ENCODE data around the gene CMTR1.

Gene CMTR1

DNA sequence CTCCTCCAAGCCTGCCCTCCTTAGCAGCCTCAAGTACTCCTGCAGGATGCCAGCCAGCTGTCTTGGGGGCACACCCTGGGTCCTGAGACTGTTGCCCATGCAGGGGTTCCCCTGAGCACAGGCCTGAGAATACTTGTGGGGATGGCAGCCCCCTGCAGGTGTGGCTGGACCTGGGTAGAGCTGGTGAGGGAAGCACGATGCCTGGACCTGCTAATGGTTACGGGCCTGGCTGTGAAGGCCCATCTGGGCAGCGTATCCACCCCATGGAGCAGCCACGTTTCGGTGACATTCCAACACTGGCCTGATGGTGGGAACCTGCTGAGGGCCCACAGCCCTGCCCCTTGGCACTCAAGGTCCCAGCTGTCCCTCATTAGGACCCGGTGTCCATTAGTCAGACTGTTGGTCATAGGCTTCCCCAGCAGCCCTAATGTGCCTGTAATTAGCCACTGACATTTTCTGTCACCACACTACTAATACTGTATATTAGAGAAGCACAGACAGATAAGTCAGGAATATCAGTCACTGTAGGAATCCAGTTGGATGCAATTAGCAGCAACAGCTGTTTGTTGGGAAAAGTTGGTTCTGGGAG is 46.3 kb downstream of the CMTR1 start:
- no peak for DNase-seq (ENCODE audit: low read depth)

DNA sequence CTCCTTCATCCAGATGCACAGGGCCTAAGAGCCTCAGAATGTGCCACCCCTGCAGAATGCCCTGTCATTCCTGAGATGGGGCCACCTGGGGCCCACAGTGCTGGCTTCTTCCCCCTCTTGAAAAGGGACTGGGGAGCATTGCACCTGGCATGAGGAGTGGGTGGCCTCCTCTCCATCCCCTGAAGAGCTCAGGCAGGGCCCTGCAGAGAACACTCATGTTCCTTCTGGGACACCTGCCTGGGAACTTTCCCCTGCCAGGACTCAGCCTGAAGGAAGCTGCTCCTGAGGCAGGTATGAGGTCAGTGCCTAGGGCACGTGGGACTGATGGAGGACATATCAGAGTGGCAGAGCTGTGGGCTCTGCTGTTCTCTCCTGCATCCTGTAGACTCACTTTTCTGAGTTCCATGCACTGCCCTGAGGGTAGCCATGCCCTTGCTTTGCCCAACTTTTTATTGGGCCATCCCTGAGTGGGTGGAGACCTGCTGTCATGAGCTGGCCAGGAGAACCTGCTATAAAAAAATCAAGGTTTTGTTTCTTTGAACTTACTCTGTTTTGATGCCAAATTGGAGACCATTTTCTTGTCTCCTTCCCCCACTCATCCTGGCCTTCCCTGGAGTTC is 47.2 kb downstream of the CMTR1 start:
- DNase-seq (ENCODE audit: low read depth) = no peak

DNA sequence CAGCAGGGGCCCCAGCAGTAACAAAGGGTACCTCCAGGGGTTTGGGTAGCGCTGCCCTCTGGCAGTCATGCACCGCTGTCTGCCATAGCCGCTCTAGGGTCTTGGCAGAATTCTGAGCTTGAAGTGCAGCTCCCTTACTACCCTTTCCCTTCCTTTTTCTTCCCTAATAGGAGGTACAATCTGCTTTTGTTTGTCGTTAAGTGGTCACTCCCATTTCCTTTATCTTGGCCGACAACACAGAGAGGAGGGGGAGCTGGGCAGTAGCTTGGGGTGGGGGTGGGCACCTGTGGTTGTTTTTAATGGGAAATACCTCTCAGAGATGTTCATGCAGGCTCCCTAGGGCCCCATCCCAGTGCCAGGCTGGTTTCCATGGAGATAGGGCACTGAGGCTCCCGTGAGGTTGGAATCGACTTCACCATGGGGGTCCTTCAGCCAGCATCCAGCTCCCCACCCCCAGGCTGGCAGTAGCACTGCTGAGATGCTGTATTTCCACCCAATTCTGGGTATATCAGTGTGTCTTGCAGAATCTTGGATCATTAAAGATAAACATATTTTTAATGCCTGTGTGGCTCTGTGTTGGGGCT is 48.0 kb downstream of the CMTR1 start:
- no peak for DNase-seq (ENCODE audit: low read depth)

DNA sequence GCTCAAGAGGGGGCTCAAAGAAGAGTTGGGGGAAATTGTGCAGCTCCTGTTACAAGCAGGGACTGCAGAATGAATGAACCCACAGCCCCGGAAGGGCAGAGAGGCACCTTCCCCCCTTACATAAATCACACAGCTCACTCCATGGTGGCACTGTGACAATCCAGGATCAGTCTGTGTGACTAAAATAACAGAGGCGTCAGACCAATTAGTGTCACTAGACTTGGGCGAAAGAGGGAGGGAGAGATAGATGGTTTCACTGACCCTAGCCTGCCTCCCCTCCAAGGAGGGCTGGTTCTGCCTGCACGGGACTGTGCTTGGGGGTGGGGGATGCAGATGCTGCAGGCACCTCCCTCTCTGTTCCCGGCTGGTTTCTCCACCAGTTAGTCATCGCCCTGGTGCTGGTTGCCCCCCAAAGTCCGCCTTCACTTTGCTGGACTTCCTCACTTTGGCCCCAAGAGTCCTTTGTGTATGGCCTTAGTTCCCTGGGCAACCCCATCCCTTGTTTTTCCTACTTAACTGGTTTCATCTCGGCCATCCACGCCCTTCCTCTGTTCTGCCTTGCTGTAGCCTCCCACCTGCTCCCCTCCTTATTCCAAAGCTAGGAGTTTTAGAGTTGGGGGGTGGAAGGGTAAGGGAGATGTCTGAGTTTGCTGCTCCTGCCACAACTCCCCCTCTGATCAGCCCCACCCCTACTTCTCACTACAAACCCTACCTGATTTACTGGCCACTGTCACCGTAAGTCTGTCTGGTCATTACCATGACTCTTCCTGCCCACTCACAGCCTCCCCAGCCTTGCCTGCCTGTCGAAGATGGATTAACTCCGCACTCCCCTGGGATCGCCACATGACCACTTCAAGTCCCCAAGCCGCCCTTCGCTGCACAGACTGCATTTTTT is 48.9 kb downstream of the CMTR1 start:
- DNase-seq (ENCODE audit: low read depth) = no peak

DNA sequence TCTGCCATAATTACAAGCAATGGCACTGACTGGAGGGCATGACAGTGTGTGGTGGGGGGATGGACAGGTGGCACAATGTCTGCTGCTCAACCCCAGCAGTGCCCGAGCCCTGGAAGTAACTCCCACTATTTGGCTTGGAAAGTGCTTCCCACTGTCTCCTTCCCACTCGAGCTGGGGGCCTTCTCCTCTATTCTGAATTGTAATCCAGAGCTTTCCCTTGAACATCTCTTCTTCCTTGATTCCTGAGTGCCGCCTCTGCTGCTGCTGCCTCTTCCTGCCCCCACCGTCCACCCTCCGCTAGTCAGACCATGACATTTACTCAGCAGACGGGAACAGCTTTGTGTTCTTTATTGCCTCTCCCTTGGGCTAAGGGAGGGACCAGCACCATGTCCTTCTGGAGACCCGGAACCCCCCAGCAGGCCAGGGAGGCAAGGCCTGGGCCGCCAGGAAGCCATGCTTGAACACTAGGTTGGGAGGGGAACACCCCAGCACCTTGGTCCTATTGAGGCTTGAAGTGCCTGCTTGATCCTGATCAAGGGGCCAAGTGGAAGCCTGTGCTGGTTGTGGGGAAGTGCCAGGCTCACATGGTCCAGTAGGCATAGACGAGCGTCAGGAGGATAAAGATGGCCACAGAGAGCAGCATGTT is 49.7 kb downstream of the CMTR1 start:
- DNase-seq (ENCODE audit: low read depth) = no peak

GRCh38 chr6:37483252-37483901 is 50.4 kb downstream of the CMTR1 start:
- DNase-seq (ENCODE audit: low read depth) = no peak

- DNase-seq (ENCODE audit: low read depth) = no peak
These were observed 51.1 kb downstream of the CMTR1 start for GRCh38 chr6:37483917-37484785.

GRCh38 chr6:37484786-37485170 is 51.8 kb downstream of the CMTR1 start:
- DNase-seq (ENCODE audit: low read depth) = no peak

DNA sequence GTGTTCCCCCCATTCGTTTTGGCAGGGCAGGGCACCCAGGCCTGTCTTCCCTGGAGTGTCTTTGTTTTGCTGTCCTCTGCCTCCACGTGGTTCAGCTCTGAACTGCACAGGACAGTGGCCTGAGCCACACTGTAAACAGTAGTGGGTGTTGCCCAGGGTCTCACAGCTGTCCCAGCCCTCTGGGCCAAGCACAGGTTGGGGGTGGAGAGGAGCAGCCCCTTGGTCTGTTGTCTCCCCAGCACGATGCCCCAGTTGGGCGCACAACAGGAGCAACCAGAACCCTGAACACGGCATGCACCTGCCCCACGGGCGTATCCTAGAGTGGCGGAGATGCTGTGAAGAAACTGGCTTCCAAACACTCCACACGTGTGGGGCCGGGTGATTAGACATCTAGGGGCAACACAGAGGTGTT is 52.3 kb downstream of the CMTR1 start:
- no peak for DNase-seq (ENCODE audit: low read depth)

GRCh38 chr6:37486121-37486839 is 53.3 kb downstream of the CMTR1 start:
- DNase-seq (ENCODE audit: low read depth) = no peak

DNA sequence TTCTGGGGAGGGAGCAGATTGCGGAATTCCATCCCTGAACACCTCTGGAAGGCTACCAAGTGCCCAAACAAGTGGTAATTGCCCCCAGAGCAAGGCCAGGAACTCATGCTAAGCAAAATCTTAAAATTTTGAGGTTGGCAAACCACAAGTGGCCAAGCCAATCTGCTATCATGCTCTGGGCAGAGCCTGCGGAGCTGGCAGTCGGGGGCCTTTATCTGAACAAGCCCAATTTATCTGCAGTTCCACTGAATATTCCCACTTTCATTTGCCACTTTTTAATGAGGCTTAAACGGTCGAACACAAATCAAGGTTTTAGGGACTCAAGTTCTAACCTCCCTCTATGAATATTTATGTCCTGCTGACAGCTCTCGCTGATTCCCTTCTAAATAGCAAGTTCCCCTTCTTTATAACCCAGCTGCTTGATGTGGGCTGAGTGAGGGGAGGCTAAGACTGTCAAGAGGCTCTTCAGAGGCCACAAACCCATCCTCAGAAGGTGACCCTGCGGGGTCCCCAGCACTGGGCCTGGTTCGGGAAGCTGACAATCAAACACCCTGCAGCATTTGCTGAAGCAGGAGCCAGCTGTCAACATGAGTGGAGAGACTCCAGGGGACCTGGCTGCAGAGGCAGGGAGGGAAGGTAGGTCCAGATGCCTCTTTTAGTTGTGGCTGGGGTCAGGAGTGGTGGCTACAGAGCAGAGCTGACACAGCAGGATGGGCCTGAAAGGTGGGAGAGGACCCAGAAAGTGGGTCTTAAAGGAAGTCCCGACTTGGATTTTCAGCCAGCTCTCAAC is 54.8 kb downstream of the CMTR1 start:
- DNase-seq (ENCODE audit: low read depth) = no peak

GRCh38 chr6:37488476-37488875 is 55.5 kb downstream of the CMTR1 start:
- DNase-seq (ENCODE audit: low read depth) = no peak

DNA sequence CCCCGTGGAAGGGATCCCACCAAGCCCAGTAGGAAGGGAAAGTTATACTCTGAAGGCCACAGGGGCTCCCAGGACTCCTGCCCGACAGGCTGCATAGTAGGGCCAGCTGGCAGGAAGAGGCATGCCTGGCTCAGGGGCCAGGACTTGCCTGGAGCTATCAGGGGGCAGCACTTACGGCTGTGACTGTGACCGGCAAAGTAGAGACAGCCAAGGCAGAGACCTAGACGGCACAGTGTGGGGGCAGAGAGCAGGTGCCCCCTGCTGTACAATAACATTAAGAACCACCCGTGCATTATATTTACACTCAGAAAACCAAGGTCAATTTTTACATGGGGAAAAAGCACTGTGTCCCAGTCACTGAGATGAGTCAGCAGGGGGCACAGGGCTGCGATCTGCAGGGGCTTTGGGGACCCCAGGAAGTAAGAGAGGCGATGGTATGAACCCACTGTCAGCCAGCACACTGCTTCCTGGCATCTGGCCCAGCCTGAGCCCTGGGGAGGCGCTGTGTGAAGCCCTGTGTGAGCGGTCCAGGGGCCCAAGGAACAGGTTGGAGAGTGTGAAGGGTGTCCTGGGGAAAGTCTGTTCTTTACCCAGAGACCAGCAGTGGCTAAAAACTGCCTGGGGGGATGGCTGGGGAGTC is 56.8 kb downstream of the CMTR1 start:
- no peak for DNase-seq (ENCODE audit: low read depth)

- no peak for DNase-seq (ENCODE audit: low read depth)
These were observed 57.6 kb downstream of the CMTR1 start for GRCh38 chr6:37490536-37491170.

GRCh38 chr6:37491171-37491829 is 58.3 kb downstream of the CMTR1 start:
- DNase-seq (ENCODE audit: low read depth) = no peak

DNA sequence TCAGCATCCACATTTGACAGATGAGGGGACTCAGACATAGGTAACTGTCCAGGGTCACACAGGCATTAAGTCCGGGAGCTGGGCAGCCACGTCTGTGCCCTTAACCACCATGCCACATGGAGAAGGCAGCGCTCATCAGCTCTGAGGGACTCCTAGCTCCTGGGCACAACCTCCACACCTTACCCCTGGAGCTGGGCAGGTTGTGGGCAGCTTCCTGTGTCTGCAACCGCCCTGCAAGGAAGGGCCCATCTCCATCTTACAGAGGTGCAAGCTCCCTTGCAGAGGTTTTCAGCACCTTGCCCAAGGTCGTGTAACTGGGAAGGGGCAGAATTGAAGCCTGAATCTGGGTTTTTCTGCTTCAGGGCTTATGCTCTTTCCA is 58.8 kb downstream of the CMTR1 start:
- no peak for DNase-seq (ENCODE audit: low read depth)

DNA sequence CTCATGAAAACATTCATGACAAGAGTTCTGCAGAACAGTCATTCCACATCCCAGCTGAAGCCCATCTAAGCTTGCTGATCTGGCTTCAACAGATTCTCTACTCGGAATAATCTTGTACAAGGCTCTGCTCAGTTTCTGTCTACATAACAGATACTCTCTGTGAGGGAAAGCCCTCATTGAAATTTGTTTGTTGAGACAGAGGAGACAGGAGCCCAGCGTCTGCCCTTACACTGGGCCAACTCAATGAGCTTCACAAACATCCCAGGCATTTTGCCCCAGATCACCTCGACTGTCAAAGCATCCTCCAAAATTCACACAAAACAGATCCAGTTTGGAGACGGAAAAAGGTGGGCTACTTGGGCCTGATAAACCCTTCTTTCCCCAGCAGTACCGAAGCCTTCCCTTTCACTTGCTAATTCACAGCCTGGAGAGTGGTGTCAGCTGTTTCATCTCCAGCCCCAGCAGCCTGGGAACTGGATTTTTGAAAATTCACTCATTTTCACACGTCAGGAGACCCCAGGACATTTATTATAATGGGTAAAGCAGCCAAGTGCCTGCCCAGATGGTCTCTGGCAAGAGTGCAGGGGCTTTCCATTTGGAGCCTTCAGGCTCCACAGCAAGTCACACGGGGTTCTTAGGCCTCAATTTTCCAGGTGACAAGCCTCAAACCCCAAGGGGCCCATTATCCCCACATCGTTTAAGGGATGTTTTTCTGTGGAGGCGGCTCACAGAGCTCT is 59.4 kb downstream of the CMTR1 start:
- DNase-seq (ENCODE audit: low read depth) = no peak
